ENCODE data around the gene XYLT1. TPM values are rescaled to one million over a fixed set of nuclear protein-coding genes. Genes with fewer than 3 reads are reported as not detected.

Gene XYLT1
- total RNA-seq, 4 donors from 2014 or later = 20.0 to 43.0 (median 27.4) TPM

GRCh38 chr16:17391715-17392114 lies 79.0 kb downstream of the XYLT1 start:
- no peak for TF ChIP-seq CTCF (IDR thresholded peaks at IDR 0.05)
- no peak for ATAC-seq (ENCODE audit: low FRiP score)

GRCh38 chr16:17389384-17389783 lies 81.4 kb downstream of the XYLT1 start:
- ATAC-seq (ENCODE audit: low FRiP score) (no peak), DNase-seq (ENCODE audit: low spot score) (no peak)
- TF ChIP-seq CTCF (IDR thresholded peaks at IDR 0.05) = no peak

More at GRCh38 chr16:17391715-17392114, 79.0 kb downstream of the XYLT1 start:
- DNase-seq (ENCODE audit: low spot score) = no peak

- ATAC-seq (ENCODE audit: low FRiP score) (no peak), DNase-seq (ENCODE audit: low spot score) (no peak)
- TF ChIP-seq CTCF (IDR thresholded peaks at IDR 0.05) = no peak
Measured at GRCh38 chr16:17387256-17387655, 83.5 kb downstream of the XYLT1 start.

DNA sequence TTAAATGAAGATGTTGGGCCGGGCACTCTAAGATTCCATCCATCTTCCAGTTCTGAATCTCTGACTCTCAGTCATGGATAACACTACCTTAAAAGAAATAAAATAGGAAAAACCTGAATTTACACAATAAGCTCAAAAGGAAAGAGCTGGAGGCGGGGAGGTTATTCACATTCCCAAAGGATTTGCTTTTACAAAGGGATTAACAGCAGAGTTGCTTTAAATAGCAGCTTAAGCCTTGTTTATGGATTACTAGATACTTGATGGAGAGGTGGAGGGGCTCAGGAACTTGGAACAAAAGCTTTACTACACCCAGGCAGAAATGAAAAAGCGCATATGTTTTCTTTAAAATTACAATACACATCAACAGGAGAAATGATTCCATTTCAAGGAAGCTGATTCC lies 84.5 kb downstream of the XYLT1 start:
- DNase-seq (ENCODE audit: low spot score) (no peak), ATAC-seq (ENCODE audit: low FRiP score) (no peak)
- TF ChIP-seq CTCF (IDR thresholded peaks at IDR 0.05) = no peak

DNA sequence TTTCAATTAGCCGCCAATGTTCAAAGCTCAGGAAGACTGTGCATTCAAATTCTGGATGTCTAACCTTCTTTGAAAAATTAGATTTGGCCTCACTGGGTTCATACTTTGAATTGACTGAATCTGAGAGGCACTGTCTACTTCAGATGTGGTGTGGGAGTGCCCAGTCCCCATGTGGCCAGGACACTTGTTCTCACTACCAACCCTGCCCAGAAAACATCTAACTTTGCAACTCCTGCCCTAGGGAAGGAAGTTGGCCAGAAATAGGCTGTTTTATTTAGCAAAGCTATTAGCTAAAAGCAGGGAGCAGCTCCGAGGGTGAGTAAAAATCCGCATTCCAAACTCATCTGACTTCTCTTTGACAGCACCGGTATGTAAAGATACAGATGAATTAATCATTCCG lies 86.3 kb downstream of the XYLT1 start:
- DNase-seq (ENCODE audit: low spot score) = no peak
- no peak for ATAC-seq (ENCODE audit: low FRiP score)
- TF ChIP-seq CTCF (IDR thresholded peaks at IDR 0.05) = no peak

- TF ChIP-seq CTCF (IDR thresholded peaks at IDR 0.05) = no peak
- DNase-seq (ENCODE audit: low spot score) = no peak
- peak; percentile 22 for ATAC-seq (ENCODE audit: low FRiP score)
Measured at GRCh38 chr16:17382949-17383863, 87.6 kb downstream of the XYLT1 start.

DNA sequence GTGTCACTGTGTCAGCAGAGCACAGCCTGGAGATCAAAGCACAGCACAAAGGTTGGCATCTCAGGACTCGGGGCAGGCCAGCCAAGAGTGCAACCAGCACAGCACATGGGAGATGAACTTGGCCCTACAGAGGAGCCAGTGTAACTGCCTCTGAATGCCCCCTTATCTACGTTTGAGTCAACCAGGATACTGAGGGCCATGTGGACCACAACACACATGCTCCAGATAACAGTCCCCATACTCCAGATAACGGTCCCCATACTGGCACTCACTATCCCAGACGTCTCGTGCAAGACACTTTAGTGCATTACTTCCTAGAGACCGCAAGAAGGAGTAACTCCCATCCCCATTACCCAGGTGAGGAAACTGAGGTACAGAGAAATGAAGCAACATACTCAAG lies 88.2 kb downstream of the XYLT1 start:
- DNase-seq (ENCODE audit: low spot score) (no peak), ATAC-seq (ENCODE audit: low FRiP score) (no peak)
- no peak for TF ChIP-seq CTCF (IDR thresholded peaks at IDR 0.05)
